K562 (cell line): ENCODE measurements around the gene GRB14. TPM values are rescaled to one million over a fixed set of nuclear protein-coding genes. Genes with fewer than 3 reads are reported as not detected.

Source experiments
- ATAC-seq: fragments of 200-7000 bp; cut with Tn5 transposase; 3 replicates; pipeline ENCODE4 v1.9.1; 2020; ENCODE audit warnings: moderate library complexity
- BruUV-seq: library from RNA; stranded (reverse); fragments of 400-500 nt; replicated peaks from 2 replicates; lab custom pipeline; 2021; lab: Mats Ljungman, UMichigan
- CTCF ChIA-PET: fragments of 300-600 bp; formaldehyde crosslinking; extraction: SDS; loops from one replicate; lab custom pipeline; 2021; ENCODE audit warnings: low intra/inter-chr PET ratio; lab: Yijun Ruan, JAX
- POLR2A ChIA-PET: fragments of 300-600, 350-650 bp; sonication (Branson Sonifier 250); formaldehyde crosslinking; extraction: SDS; loops from one replicate; lab custom pipeline; 2021; ENCODE audit warnings: antibody characterized with exemption, inconsistent platforms; lab: Yijun Ruan, JAX
- DNase-seq, 4 experiments: peaks; one replicate each; pipeline versions ENCODE4 v3.0.0 to v3.0.0-alpha.2; 2011 to 2018; ENCODE audit warnings: low spot score in 3 of 4, mixed read lengths in 3 of 4; ENCODE audit errors: extremely low read depth in 1 of 4
- FAIRE-seq: peaks from 2 replicates; lab custom pipeline; 2011; peaks lifted over from hg19 to GRCh38; lab: Jason Lieb, UNC
- H2AFZ ChIP-seq: 2 replicates; pipeline ENCODE4 v1.6.0; 2011; ENCODE audit warnings: low read depth, low read length, control low read depth, inconsistent platforms
- H3K27ac ChIP-seq: fragments of 200-600 bp; 3 replicates; pipeline ENCODE4 v1.8.0; 2011; ENCODE audit warnings: low read depth, mild to moderate bottlenecking, control low read depth, inconsistent platforms, low read length, moderate library complexity, mixed read lengths; ENCODE audit errors: extremely low read depth
- H3K27me3 ChIP-seq, 2 experiments: fragments of 300-600 bp in 1 of 2; 2 replicates in 1 of 2; 3 replicates in 1 of 2; pipeline versions ENCODE4 v1.6.0 to v1.8.0; 2011; ENCODE audit warnings: inconsistent platforms in 2 of 2, low read length in 2 of 2, mild to moderate bottlenecking in 1 of 2, mixed read lengths in 1 of 2, moderate library complexity in 1 of 2; ENCODE audit not compliant: control insufficient read depth in 2 of 2, insufficient read depth in 2 of 2
- H3K36me3 ChIP-seq: fragments of 300-600 bp; 3 replicates; pipeline ENCODE4 v1.8.0; 2011; ENCODE audit warnings: mild to moderate bottlenecking, low read length, inconsistent platforms; ENCODE audit not compliant: control insufficient read depth, insufficient read depth
- H3K4me1 ChIP-seq, 2 experiments: fragments of 200-600 bp in 1 of 2; replicated peaks in 1 of 2; 2 replicates in 1 of 2; 3 replicates in 1 of 2; pipeline versions ENCODE4 v1.5.1 to v1.8.0; 2011; ENCODE audit warnings: inconsistent platforms in 2 of 2, low read length in 2 of 2, mild to moderate bottlenecking in 1 of 2, mixed read lengths in 1 of 2, moderate library complexity in 1 of 2; ENCODE audit not compliant: control insufficient read depth in 2 of 2, insufficient read depth in 2 of 2
- H3K4me2 ChIP-seq: 2 replicates; pipeline ENCODE4 v1.6.1; 2011; ENCODE audit warnings: low read length, control low read depth, inconsistent platforms, mixed read lengths; ENCODE audit not compliant: insufficient read depth
- H3K4me3 ChIP-seq: fragments of 200-600 bp; sonication (generic), shearing (Covaris generic); 2 replicates; pipeline ENCODE4 v1.5.1; 2016; ENCODE audit warnings: control low read depth, inconsistent platforms
- H3K79me2 ChIP-seq: fragments of 200-600 bp; 3 replicates; pipeline ENCODE4 v1.8.0; 2011; ENCODE audit warnings: low read length, inconsistent platforms; ENCODE audit not compliant: control insufficient read depth, insufficient read depth
- H3K9ac ChIP-seq, 2 experiments: 2 replicates each; pipeline versions ENCODE4 v1.6.0 to v1.6.1; 2011; ENCODE audit warnings: low read depth in 2 of 2, low read length in 2 of 2, control low read depth in 1 of 2, inconsistent platforms in 1 of 2, mild to moderate bottlenecking in 1 of 2, mixed read lengths in 1 of 2; ENCODE audit not compliant: insufficient read depth in 1 of 2
- H3K9me1 ChIP-seq: one replicate; pipeline ENCODE4 v1.6.0; 2011; ENCODE audit warnings: inconsistent platforms, mild to moderate bottlenecking, low read length, moderate library complexity; ENCODE audit not compliant: control insufficient read depth, insufficient read depth
- H3K9me3 ChIP-seq: replicated peaks from 2 replicates; pipeline ENCODE4 v1.5.1; 2011; ENCODE audit warnings: low read depth, low read length, inconsistent platforms; ENCODE audit not compliant: control insufficient read depth, insufficient read depth
- H4K20me1 ChIP-seq: replicated peaks from 2 replicates; pipeline ENCODE4 v1.6.1; 2011; ENCODE audit warnings: low read length, inconsistent platforms, mixed read lengths; ENCODE audit not compliant: control insufficient read depth, insufficient read depth
- GTF2F1 ChIP-seq: IDR thresholded peaks from 2 replicates; pipeline ENCODE4 v1.6.1; 2011; ENCODE audit warnings: low read depth, low read length, improper control_type of control experiment
- HNRNPLL ChIP-seq: fragments of 200-400 bp; formaldehyde crosslinking; IDR thresholded peaks from 2 replicates; pipeline ENCODE4 v1.6.1; 2017; ENCODE audit warnings: low read length, low read depth, mild to moderate bottlenecking; ENCODE audit not compliant: poor library complexity, severe bottlenecking
- SMARCA4 ChIP-seq: fragments of 450-650 bp; IDR thresholded peaks from 2 replicates; pipeline ENCODE4 v1.6.1; 2016
- SRSF9 ChIP-seq: fragments of 200-400 bp; formaldehyde crosslinking; IDR thresholded peaks from 2 replicates; pipeline ENCODE4 v1.6.1; 2017; ENCODE audit warnings: low read depth, low read length, borderline replicate concordance
- ZNF239 ChIP-seq: fragments of 250-450 bp; sonication (Bioruptor Pico); IDR thresholded peaks from 2 replicates; pipeline ENCODE4 v1.4.0; 2020; ENCODE audit warnings: mild to moderate bottlenecking
- ZNF274 ChIP-seq: IDR thresholded peaks from 2 replicates; pipeline ENCODE4 v1.6.1; 2011; ENCODE audit warnings: low read depth, mild to moderate bottlenecking, low read length, moderate library complexity, borderline replicate concordance
- WGBS: fragments of 100-300 bp; shearing (Covaris generic); methylation state at CpG from one replicate; pipeline ENCODE4 v1.1.6; 2016; ENCODE audit warnings: low coverage, mixed read lengths; ENCODE audit not compliant: insufficient coverage; ENCODE audit errors: missing lambda C conversion rate; 5-methylcytosine and 5-hydroxymethylcytosine counted together
- in situ Hi-C: fragments of 300-500 bp; cut with MboI; formaldehyde crosslinking; loops from 4 replicates; pipeline ENCODE4 v1.15.0; 2018; ENCODE audit warnings: inconsistent platforms, mixed read lengths
- intact Hi-C: fragments of 100-400 bp; cut with micrococcal nuclease; formaldehyde crosslinking; loops from 2 replicates; pipeline ENCODE4 v1.14.2; 2022
- polyA plus RNA-seq, 8 experiments: library from polyadenylated mRNA; depleted of rRNA in 4 of 8; stranded (reverse) in 5 of 8; unstranded in 3 of 8; fragments of >200 nt; fragmentation: Nextera tagmentation in 2 of 8; fragmentation: Illumina TruSeq in 1 of 8; extraction: Ambion mirVana in 2 of 8; extraction: Trizol in 1 of 8; gene quantifications; 2 replicates each; pipeline versions ENCODE4 v1.2.1 to v1.2.3, GENCODE V29; 2011 to 2014; ENCODE audit warnings: inconsistent platforms in 1 of 8, missing spikeins in 1 of 8
- total RNA-seq, 7 experiments: library from RNA; depleted of rRNA in 6 of 7; stranded (reverse); fragments of >200 nt in 6 of 7; fragmentation: Illumina TruSeq in 2 of 7; extraction: Trizol in 2 of 7; gene quantifications; 2 replicates each; pipeline versions ENCODE4 v1.2.1 to v1.2.3, GENCODE V29; 2011 to 2021; ENCODE audit warnings: low replicate concordance in 1 of 7
- TF ChIP-seq, protein P1 (sequence below): sonication (generic); formaldehyde crosslinking; IDR thresholded peaks from 2 replicates; pipeline ENCODE4 v1.8.0; 2022; ENCODE audit warnings: missing genetic modification reagents, mild to moderate bottlenecking, moderate library complexity, borderline replicate concordance
- TF ChIP-seq, protein P2 (sequence below): fragments of 450-650 bp; formaldehyde crosslinking; IDR thresholded peaks from 2 replicates; pipeline ENCODE4 v1.4.0; 2020; ENCODE audit warnings: mild to moderate bottlenecking, moderate library complexity
- TF ChIP-seq, protein P3 (sequence below): fragments of 250-450 bp; sonication (Bioruptor Pico); IDR thresholded peaks from 2 replicates; pipeline ENCODE4 v1.4.0; 2020; ENCODE audit warnings: borderline replicate concordance
- TF ChIP-seq, protein P4 (sequence below): sonication (generic); formaldehyde crosslinking; IDR thresholded peaks from 2 replicates; pipeline ENCODE4 v1.8.0; 2022; ENCODE audit warnings: mild to moderate bottlenecking, missing genetic modification reagents

Gene GRB14
- total and polyA plus RNA-seq, 9 of the 15 experiments (the other 6 are each of a cell fraction or from before 2014, with no cell fraction given): not detected

DNA sequence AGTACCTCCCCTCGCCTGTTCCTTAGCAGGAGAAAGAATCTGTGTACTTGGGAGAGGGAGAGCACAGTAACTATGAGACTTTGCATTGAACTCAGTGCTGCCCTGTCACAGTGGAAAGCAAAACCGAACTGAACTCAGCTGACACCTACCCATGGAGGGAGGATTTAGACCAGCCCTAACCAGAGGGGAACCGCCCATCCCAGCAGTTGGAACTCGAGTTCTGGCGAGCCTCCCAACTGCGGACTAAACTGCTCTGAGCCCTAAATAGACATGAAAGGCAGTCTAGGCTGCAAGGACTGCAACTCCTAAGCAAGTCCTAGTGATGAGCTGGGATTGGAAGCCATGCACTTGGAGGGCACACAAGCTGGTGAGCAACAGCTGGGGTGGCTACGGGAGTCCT is 110.4 kb downstream of the GRB14 start (continued):
- TF ChIP-seq, protein P1, sequence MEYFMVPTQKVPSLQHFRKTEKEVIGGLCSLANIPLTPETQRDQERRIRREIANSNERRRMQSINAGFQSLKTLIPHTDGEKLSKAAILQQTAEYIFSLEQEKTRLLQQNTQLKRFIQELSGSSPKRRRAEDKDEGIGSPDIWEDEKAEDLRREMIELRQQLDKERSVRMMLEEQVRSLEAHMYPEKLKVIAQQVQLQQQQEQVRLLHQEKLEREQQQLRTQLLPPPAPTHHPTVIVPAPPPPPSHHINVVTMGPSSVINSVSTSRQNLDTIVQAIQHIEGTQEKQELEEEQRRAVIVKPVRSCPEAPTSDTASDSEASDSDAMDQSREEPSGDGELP (CRISPR knock-in tag): no peak
- no peak for TF ChIP-seq SMARCA4
- TF ChIP-seq ZNF274: no peak
- no peak for TF ChIP-seq SRSF9
- no peak for TF ChIP-seq HNRNPLL

DNA sequence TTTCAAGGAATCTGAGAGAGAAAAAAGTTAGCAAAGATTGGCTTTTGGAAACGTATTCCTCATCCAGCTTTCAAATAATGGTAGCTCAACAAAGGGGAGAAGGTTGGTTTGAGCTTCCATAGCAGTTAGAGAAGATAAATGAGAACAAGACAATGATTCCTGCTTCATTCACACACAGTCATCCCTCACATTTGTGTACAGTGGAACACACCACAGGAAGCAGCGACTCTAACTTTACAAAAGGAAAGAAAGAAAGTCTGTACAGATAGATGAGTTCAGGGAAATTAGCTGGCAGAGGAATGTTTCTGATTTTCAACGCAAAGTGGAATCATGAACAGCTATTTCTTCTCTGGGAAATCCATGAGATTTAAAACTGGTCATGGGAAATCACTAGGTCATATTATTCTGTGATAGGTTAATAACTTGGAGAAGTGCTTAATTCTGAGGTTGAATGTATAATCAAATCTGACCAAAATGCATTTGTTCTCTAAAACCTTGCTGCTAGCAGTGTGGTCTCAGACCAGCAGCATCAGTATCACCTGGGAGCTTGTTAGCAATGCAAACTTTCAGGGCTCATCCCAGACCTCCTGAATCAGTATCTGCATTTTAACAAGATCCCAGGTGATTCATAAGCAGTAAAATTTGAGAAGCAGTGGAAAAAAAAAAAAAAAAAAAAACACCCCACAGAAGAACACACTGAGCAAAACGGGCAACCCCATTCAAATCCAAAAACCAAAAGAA is 112.0 kb downstream of the GRB14 start:
- TF ChIP-seq, protein P2, sequence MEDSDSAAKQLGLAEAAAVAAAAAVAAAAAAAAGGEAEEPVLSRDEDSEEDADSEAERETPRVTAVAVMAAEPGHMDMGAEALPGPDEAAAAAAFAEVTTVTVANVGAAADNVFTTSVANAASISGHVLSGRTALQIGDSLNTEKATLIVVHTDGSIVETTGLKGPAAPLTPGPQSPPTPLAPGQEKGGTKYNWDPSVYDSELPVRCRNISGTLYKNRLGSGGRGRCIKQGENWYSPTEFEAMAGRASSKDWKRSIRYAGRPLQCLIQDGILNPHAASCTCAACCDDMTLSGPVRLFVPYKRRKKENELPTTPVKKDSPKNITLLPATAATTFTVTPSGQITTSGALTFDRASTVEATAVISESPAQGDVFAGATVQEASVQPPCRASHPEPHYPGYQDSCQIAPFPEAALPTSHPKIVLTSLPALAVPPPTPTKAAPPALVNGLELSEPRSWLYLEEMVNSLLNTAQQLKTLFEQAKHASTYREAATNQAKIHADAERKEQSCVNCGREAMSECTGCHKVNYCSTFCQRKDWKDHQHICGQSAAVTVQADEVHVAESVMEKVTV (CRISPR knock-in tag): no peak
- no peak for TF ChIP-seq GTF2F1
- TF ChIP-seq ZNF239: no peak
- TF ChIP-seq, protein P3, sequence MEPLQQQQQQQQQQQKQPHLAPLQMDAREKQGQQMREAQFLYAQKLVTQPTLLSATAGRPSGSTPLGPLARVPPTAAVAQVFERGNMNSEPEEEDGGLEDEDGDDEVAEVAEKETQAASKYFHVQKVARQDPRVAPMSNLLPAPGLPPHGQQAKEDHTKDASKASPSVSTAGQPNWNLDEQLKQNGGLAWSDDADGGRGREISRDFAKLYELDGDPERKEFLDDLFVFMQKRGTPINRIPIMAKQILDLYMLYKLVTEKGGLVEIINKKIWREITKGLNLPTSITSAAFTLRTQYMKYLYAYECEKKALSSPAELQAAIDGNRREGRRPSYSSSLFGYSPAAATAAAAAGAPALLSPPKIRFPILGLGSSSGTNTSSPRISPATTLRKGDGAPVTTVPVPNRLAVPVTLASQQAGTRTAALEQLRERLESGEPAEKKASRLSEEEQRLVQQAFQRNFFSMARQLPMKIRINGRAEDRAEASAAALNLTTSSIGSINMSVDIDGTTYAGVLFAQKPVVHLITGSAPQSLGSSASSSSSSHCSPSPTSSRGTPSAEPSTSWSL: no peak
- TF ChIP-seq, protein P4, sequence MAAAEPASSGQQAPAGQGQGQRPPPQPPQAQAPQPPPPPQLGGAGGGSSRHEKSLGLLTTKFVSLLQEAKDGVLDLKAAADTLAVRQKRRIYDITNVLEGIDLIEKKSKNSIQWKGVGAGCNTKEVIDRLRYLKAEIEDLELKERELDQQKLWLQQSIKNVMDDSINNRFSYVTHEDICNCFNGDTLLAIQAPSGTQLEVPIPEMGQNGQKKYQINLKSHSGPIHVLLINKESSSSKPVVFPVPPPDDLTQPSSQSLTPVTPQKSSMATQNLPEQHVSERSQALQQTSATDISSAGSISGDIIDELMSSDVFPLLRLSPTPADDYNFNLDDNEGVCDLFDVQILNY (CRISPR knock-in tag): no peak
- Histone ChIP-seq H3K9me3 (no peaks in the 10 kb centered on the region; the same call in 1 of the 2 replicates), H3K27ac (no peak overlapping the region), H3K27me3 (no peaks in the 10 kb centered on the region), H3K9me1 (no peaks in the 10 kb centered on the region), H4K20me1 (no peaks in the 10 kb centered on the region), H3K79me2 (no peaks in the 10 kb centered on the region), H3K9ac (no peak overlapping the region), H3K36me3 (no peaks in the 10 kb centered on the region), H3K4me2 (no peak overlapping the region), H3K4me1 (no peaks in the 10 kb centered on the region), H3K4me3 (no peak overlapping the region), H2AFZ (no peak overlapping the region)
- in situ Hi-C loops (no loop called here), intact Hi-C loops (no loop called here)
- ATAC-seq (no peak), DNase-seq (no peak), FAIRE-seq (no peak)
- ChIA-PET POLR2A (no interaction called here), CTCF (no interaction called here)
- no TSS peak for BruUV-seq
- 0% methylated on average over 4 of the region's 4 CpGs for WGBS
